KMS-11 (cell line): ENCODE data around the gene CCDC102A.

Source experiments
- H2AFZ ChIP-seq: fragments of 200-600 bp; sonication (generic); 2 replicates; pipeline ENCODE4 v1.6.1; 2016; ENCODE audit warnings: antibody characterized with exemption, mixed run types, low read depth
- H3K27ac ChIP-seq: fragments of 200-600 bp; sonication (generic); 2 replicates; pipeline ENCODE4 v1.6.1; 2016; ENCODE audit warnings: mild to moderate bottlenecking, mixed run types
- H3K27me3 ChIP-seq: fragments of 200-600 bp; sonication (generic); 2 replicates; pipeline ENCODE4 v1.6.1; 2017; ENCODE audit warnings: mild to moderate bottlenecking, low read depth, mixed run types, moderate library complexity; ENCODE audit not compliant: insufficient read depth
- H3K36me3 ChIP-seq: fragments of 200-600 bp; sonication (generic); 2 replicates; pipeline ENCODE4 v1.6.1; 2017; ENCODE audit warnings: mild to moderate bottlenecking, mixed run types; ENCODE audit not compliant: insufficient read depth
- H3K4me1 ChIP-seq: fragments of 200-600 bp; sonication (generic); 2 replicates; pipeline ENCODE4 v1.6.1; 2016; ENCODE audit warnings: mild to moderate bottlenecking, low read depth, mixed run types; ENCODE audit not compliant: poor library complexity, severe bottlenecking
- H3K4me2 ChIP-seq: fragments of 200-600 bp; sonication (generic); 2 replicates; pipeline ENCODE4 v1.7.0; 2016; ENCODE audit warnings: mild to moderate bottlenecking, mixed run types
- H3K4me3 ChIP-seq: fragments of 200-600 bp; sonication (generic); IDR thresholded peaks from 2 replicates; pipeline ENCODE4 v1.6.1; 2017; ENCODE audit warnings: low read depth, low read length, mixed read lengths; ENCODE audit not compliant: insufficient read depth
- H3K79me2 ChIP-seq: fragments of 200-600 bp; sonication (generic); 2 replicates; pipeline ENCODE4 v1.6.1; 2016; ENCODE audit warnings: low read depth, mixed run types; ENCODE audit not compliant: insufficient read depth
- H3K9ac ChIP-seq: fragments of 200-600 bp; sonication (generic); 2 replicates; pipeline ENCODE4 v1.6.1; 2016; ENCODE audit warnings: mild to moderate bottlenecking, mixed run types
- H4K20me1 ChIP-seq: fragments of 200-600 bp; sonication (generic); 2 replicates; pipeline ENCODE4 v1.6.1; 2016; ENCODE audit warnings: mild to moderate bottlenecking, mixed run types; ENCODE audit not compliant: insufficient read depth
- CTCF ChIP-seq: fragments of 200-600 bp; sonication (generic); conservative IDR thresholded peaks from 2 replicates; pipeline ENCODE4 v1.6.1; 2017; ENCODE audit warnings: low read depth, mild to moderate bottlenecking, antibody characterized with exemption, low read length, moderate library complexity, mixed read lengths

Gene CCDC102A

GRCh38 chr16:57479205-57479975 is 57.0 kb downstream of the CCDC102A start:
- Histone ChIP-seq H3K27ac (no peak overlapping the region), H3K27me3 (no peaks in the 10 kb centered on the region), H3K4me2 (no peak overlapping the region), H3K4me3 (no peak overlapping the region), H3K4me1 (peaks cover 13% of the 10 kb centered on the region), H2AFZ (no peak overlapping the region), H4K20me1 (no peaks in the 10 kb centered on the region), H3K36me3 (no peaks in the 10 kb centered on the region), H3K9ac (no peak overlapping the region), H3K79me2 (no peaks in the 10 kb centered on the region)
- no peak for TF ChIP-seq CTCF

DNA sequence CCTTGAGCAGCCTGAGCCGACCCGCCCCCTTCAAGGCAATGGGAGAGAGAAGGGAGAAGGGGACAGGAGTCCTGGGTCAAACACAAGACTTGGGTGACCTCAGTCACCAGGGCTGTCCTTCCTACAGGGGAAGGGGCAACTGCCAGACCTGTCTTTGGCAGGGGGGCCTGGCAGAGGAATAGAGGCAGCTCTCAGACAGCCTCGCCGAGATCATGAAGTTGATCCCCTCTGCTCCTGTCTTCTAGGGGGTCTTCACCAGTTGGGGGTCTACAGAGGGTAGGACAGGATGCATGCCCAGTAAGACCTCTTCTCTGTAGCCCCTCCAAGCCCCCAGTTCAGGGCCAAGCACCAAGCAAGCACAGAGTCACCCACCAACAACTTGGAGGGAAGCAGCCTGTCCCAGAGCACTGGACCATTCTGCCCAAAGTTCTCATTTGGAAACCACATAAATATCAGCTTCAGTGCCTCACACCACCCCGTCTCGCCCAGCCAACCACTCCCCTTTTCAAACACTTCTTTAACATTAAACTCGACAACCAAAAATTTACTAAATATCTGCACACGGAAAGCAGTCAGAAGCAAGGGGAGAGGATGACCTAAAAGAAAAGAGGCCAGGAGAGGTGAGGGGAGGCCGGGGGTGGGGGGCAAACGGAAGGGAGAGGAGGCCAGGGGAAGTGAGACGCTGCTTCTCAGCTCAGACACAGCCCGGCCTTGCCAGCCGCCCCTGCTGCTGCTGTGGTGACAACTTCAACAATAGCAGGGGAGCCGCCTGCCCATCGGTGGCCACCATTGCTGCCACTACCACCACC is 57.8 kb downstream of the CCDC102A start:
- no peak overlapping the region for H3K27ac ChIP-seq
- no peak overlapping the region for H3K9ac ChIP-seq
- no peak overlapping the region for H3K4me3 ChIP-seq
- H4K20me1 ChIP-seq = no peaks in the 10 kb centered on the region
- no peaks in the 10 kb centered on the region for H3K79me2 ChIP-seq
- no peak overlapping the region for H3K4me2 ChIP-seq
- no peaks in the 10 kb centered on the region for H3K27me3 ChIP-seq
- peaks cover 13% of the 10 kb centered on the region for H3K4me1 ChIP-seq
- no peak for TF ChIP-seq CTCF
- no peak overlapping the region for H2AFZ ChIP-seq
- H3K36me3 ChIP-seq = no peaks in the 10 kb centered on the region

- no peaks in the 10 kb centered on the region for H3K27me3 ChIP-seq
- TF ChIP-seq CTCF = no peak
- H3K4me1 ChIP-seq = peaks cover 13% of the 10 kb centered on the region
- no peak overlapping the region for H3K27ac ChIP-seq
- no peaks in the 10 kb centered on the region for H4K20me1 ChIP-seq
- H3K36me3 ChIP-seq = no peaks in the 10 kb centered on the region
- H3K4me3 ChIP-seq = no peak overlapping the region
- no peaks in the 10 kb centered on the region for H3K79me2 ChIP-seq
- no peak overlapping the region for H2AFZ ChIP-seq
- no peak overlapping the region for H3K9ac ChIP-seq
- no peak overlapping the region for H3K4me2 ChIP-seq
Observed at GRCh38 chr16:57477531-57478202, 58.7 kb downstream of the CCDC102A start.

DNA sequence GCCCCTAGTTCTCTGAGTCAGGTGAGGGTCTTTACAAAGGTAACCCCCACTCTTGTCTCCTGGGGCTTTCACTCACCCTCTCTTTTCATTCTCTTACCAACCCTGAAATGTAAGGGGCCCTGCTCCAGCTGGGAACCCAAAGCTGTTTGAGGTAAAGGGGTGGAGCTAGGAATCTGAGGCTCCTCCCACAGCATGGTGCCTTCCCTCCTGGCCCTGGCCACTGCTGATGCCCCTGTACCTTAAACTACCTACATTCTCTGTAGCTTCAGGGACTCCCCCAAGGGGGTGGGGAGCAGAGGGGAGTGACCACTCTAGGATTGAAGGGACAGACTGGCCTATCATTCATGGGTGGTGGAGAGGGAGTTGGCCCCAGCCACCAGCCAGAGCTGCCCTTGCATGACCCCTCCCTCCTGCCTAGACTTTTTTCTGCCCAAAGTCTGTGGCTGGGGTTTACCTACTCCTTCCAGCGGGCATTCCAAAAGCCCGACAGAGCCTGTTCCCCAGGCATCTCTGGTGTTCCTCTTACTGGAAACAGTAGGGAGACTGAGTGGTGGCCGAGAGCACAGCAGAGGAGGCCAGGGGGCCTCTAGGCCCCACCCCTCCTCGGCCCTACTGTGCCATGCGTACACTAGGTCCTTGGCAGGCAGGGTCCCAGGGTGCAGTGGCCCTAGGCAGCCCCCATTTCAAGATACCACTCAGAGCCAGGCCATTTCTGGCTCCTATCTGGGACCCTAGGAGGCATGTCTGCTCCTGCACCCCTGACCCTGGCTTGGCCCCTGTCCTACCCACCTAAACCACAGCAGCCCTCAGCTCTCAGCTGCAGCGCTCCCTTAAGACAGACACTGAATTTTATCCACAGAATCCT is 59.6 kb downstream of the CCDC102A start:
- Histone ChIP-seq H3K9ac (no peak overlapping the region), H3K4me3 (no peak overlapping the region), H3K79me2 (no peaks in the 10 kb centered on the region), H3K4me2 (no peak overlapping the region), H3K27me3 (no peaks in the 10 kb centered on the region), H3K27ac (peak overlapping the region; percentile 18; the same call in 1 of the 2 replicates), H2AFZ (no peak overlapping the region), H4K20me1 (no peaks in the 10 kb centered on the region), H3K36me3 (no peaks in the 10 kb centered on the region), H3K4me1 (peaks cover 13% of the 10 kb centered on the region)
- no peak for TF ChIP-seq CTCF
